IPS DF 6.9 (cell line): ENCODE data around the gene FBXL19.

Source experiments
- DNase-seq: peaks from one replicate; pipeline ENCODE4 v3.0.0-alpha.2; 2013; ENCODE audit warnings: low read depth, low spot score
- H3K27ac ChIP-seq: one replicate; pipeline ENCODE4 v1.5.1; 2013; ENCODE audit warnings: low read length, control low read depth
- H3K27me3 ChIP-seq: 2 replicates; pipeline ENCODE4 v1.6.1; 2013; ENCODE audit warnings: mild to moderate bottlenecking, low read length; ENCODE audit not compliant: control insufficient read depth, insufficient read depth
- H3K36me3 ChIP-seq: 2 replicates; pipeline ENCODE4 v1.6.1; 2013; ENCODE audit warnings: low read length; ENCODE audit not compliant: control insufficient read depth, insufficient read depth
- H3K4me1 ChIP-seq: 2 replicates; pipeline ENCODE4 v1.6.1; 2013; ENCODE audit warnings: low read length; ENCODE audit not compliant: control insufficient read depth, insufficient read depth
- H3K4me3 ChIP-seq: 2 replicates; pipeline ENCODE4 v1.5.1; 2013; ENCODE audit warnings: mild to moderate bottlenecking, low read length
- H3K9me3 ChIP-seq: 2 replicates; pipeline ENCODE4 v1.6.1; 2013; ENCODE audit warnings: low read length, inconsistent platforms; ENCODE audit not compliant: control insufficient read depth, insufficient read depth
- WGBS: extraction: QIAGEN DNeasy Blood & Tissue Kit; methylation state at CpG from one replicate; pipeline ENCODE4 v1.1.7; 2013; ENCODE audit warnings: mixed read lengths, missing lambda C conversion rate; ENCODE audit not compliant: insufficient read length, insufficient coverage; 5-methylcytosine and 5-hydroxymethylcytosine counted together

Gene FBXL19

GRCh38 chr16:30969246-30969842 is 46.0 kb downstream of the FBXL19 start:
- no peak for DNase-seq
- no peaks in the 10 kb centered on the region for H3K27me3 ChIP-seq
- H3K4me3 ChIP-seq = no peak overlapping the region
- H3K4me1 ChIP-seq = no peaks in the 10 kb centered on the region
- H3K36me3 ChIP-seq = peaks cover 54% of the 10 kb centered on the region
- H3K9me3 ChIP-seq = no peaks in the 10 kb centered on the region
- H3K27ac ChIP-seq = no peak overlapping the region
- no CpG with 5 or more reads among the region's 19 CpGs for WGBS

GRCh38 chr16:30971298-30971697 is 47.9 kb downstream of the FBXL19 start:
- Histone ChIP-seq H3K27ac (no peak overlapping the region), H3K9me3 (no peaks in the 10 kb centered on the region), H3K4me1 (no peaks in the 10 kb centered on the region), H3K4me3 (no peak overlapping the region), H3K36me3 (peaks cover 45% of the 10 kb centered on the region), H3K27me3 (no peaks in the 10 kb centered on the region)
- no peak for DNase-seq
- WGBS = no CpG with 5 or more reads among the region's 14 CpGs

- H3K36me3 ChIP-seq = peaks cover 38% of the 10 kb centered on the region
- no peaks in the 10 kb centered on the region for H3K27me3 ChIP-seq
- WGBS = no CpG with 5 or more reads among the region's 7 CpGs
- no peak overlapping the region for H3K4me3 ChIP-seq
- no peaks in the 10 kb centered on the region for H3K9me3 ChIP-seq
- H3K27ac ChIP-seq = no peak overlapping the region
- no peak for DNase-seq
- no peaks in the 10 kb centered on the region for H3K4me1 ChIP-seq
Observed at GRCh38 chr16:30972872-30973271, 49.5 kb downstream of the FBXL19 start.

- Histone ChIP-seq H3K27me3 (no peaks in the 10 kb centered on the region), H3K9me3 (no peaks in the 10 kb centered on the region), H3K36me3 (peaks cover 44% of the 10 kb centered on the region), H3K4me3 (no peak overlapping the region), H3K4me1 (no peaks in the 10 kb centered on the region), H3K27ac (no peak overlapping the region)
- WGBS = no CpG with 5 or more reads among the region's 6 CpGs
- no peak for DNase-seq
Observed at GRCh38 chr16:30974348-30974747, 51.0 kb downstream of the FBXL19 start.

GRCh38 chr16:30976486-30976885 is 53.1 kb downstream of the FBXL19 start:
- Histone ChIP-seq H3K27me3 (no peaks in the 10 kb centered on the region), H3K4me1 (no peaks in the 10 kb centered on the region), H3K4me3 (no peak overlapping the region), H3K9me3 (no peaks in the 10 kb centered on the region), H3K36me3 (peaks cover 45% of the 10 kb centered on the region), H3K27ac (no peak overlapping the region)
- no peak for DNase-seq
- WGBS = no CpG with 5 or more reads among the region's 4 CpGs

GRCh38 chr16:30977502-30977901 is 54.1 kb downstream of the FBXL19 start:
- no peak for DNase-seq
- WGBS = no CpG with 5 or more reads among the region's 17 CpGs
- H3K27ac ChIP-seq = no peak overlapping the region
- no peaks in the 10 kb centered on the region for H3K9me3 ChIP-seq
- H3K36me3 ChIP-seq = peaks cover 44% of the 10 kb centered on the region
- no peak overlapping the region for H3K4me3 ChIP-seq
- H3K4me1 ChIP-seq = no peaks in the 10 kb centered on the region
- H3K27me3 ChIP-seq = no peaks in the 10 kb centered on the region

GRCh38 chr16:30979170-30980022 is 56.0 kb downstream of the FBXL19 start:
- Histone ChIP-seq H3K36me3 (peaks cover 42% of the 10 kb centered on the region), H3K27me3 (no peaks in the 10 kb centered on the region)
- WGBS = no CpG with 5 or more reads among the region's 62 CpGs

GRCh38 chr16:30980023-30980371 is 56.6 kb downstream of the FBXL19 start:
- DNase-seq = no peak
- H3K36me3 ChIP-seq = peaks cover 42% of the 10 kb centered on the region
- no peaks in the 10 kb centered on the region for H3K9me3 ChIP-seq
- H3K27ac ChIP-seq = no peak overlapping the region
- no CpG with 5 or more reads among the region's 15 CpGs for WGBS
- peaks cover 2% of the 10 kb centered on the region; the same call in 1 of the 2 replicates for H3K4me1 ChIP-seq
- no peaks in the 10 kb centered on the region for H3K27me3 ChIP-seq
- no peak overlapping the region for H3K4me3 ChIP-seq

More at GRCh38 chr16:30979170-30980022, 56.0 kb downstream of the FBXL19 start:
- H3K9me3 ChIP-seq = no peaks in the 10 kb centered on the region
- no peak overlapping the region for H3K4me3 ChIP-seq
- DNase-seq = no peak
- H3K27ac ChIP-seq = no peak overlapping the region
- H3K4me1 ChIP-seq = no peaks in the 10 kb centered on the region

- no peaks in the 10 kb centered on the region for H3K9me3 ChIP-seq
- H3K27me3 ChIP-seq = no peaks in the 10 kb centered on the region
- peaks cover 42% of the 10 kb centered on the region for H3K36me3 ChIP-seq
- H3K27ac ChIP-seq = no peak overlapping the region
- H3K4me3 ChIP-seq = no peak overlapping the region
- peaks cover 2% of the 10 kb centered on the region; the same call in 1 of the 2 replicates for H3K4me1 ChIP-seq
- no peak for DNase-seq
- WGBS = no CpG with 5 or more reads among the region's 29 CpGs
Observed at GRCh38 chr16:30980434-30980833, 57.1 kb downstream of the FBXL19 start.

GRCh38 chr16:30980959-30981358 is 57.6 kb downstream of the FBXL19 start:
- H3K4me3 ChIP-seq = no peak overlapping the region
- H3K27ac ChIP-seq = no peak overlapping the region
- WGBS = no CpG with 5 or more reads among the region's 14 CpGs
- no peaks in the 10 kb centered on the region for H3K27me3 ChIP-seq
- peaks cover 2% of the 10 kb centered on the region; the same call in 1 of the 2 replicates for H3K4me1 ChIP-seq
- DNase-seq = no peak
- H3K9me3 ChIP-seq = no peaks in the 10 kb centered on the region
- peaks cover 37% of the 10 kb centered on the region for H3K36me3 ChIP-seq
